GM23338 (cell line): Measurements from ENCODE around the gene RCOR3. TPM values are rescaled to one million over a fixed set of nuclear protein-coding genes. Genes with fewer than 3 reads are reported as not detected.

Source experiments
- ATAC-seq: fragments of 200-7000 bp; cut with Tn5 transposase; 3 replicates; pipeline ENCODE4 v1.9.1; 2020
- DNase-seq: peaks from one replicate; pipeline ENCODE4 v3.0.0-alpha.2; 2015; ENCODE audit warnings: low spot score
- H2AFZ ChIP-seq: fragments of 200-600 bp; sonication (generic); 2 replicates; pipeline ENCODE4 v1.8.0; 2016; ENCODE audit warnings: antibody characterized with exemption, mild to moderate bottlenecking, moderate library complexity
- H3F3A ChIP-seq: fragments of 200-600 bp; sonication (generic); replicated peaks from 2 replicates; pipeline ENCODE4 v1.8.0; 2017; ENCODE audit warnings: antibody characterized with exemption, mixed run types, low read depth
- H3K27ac ChIP-seq: fragments of 200-600 bp; sonication (generic); 2 replicates; pipeline ENCODE4 v1.6.1; 2016; ENCODE audit warnings: low read depth
- H3K27me3 ChIP-seq: fragments of 200-600 bp; sonication (generic); 2 replicates; pipeline ENCODE4 v1.8.0; 2016; ENCODE audit warnings: mild to moderate bottlenecking, mixed run types, moderate library complexity; ENCODE audit not compliant: insufficient read depth
- H3K36me3 ChIP-seq: fragments of 200-600 bp; sonication (generic); 2 replicates; pipeline ENCODE4 v1.8.0; 2016; ENCODE audit warnings: mild to moderate bottlenecking; ENCODE audit not compliant: insufficient read depth
- H3K4me1 ChIP-seq: fragments of 200-600 bp; sonication (generic); 2 replicates; pipeline ENCODE4 v1.8.0; 2016; ENCODE audit warnings: mild to moderate bottlenecking, moderate library complexity; ENCODE audit not compliant: insufficient read depth
- H3K4me2 ChIP-seq: fragments of 200-600 bp; sonication (generic); 2 replicates; pipeline ENCODE4 v1.7.1; 2017; ENCODE audit warnings: mixed run types
- H3K4me3 ChIP-seq: fragments of 200-600 bp; sonication (generic); 2 replicates; pipeline ENCODE4 v1.6.1; 2016; ENCODE audit warnings: mixed run types
- H3K79me2 ChIP-seq: fragments of 200-600 bp; sonication (generic); replicated peaks from 2 replicates; pipeline ENCODE4 v1.8.0; 2017; ENCODE audit warnings: mild to moderate bottlenecking; ENCODE audit not compliant: insufficient read depth
- H3K9me2 ChIP-seq: fragments of 200-600 bp; sonication (generic); 2 replicates; pipeline ENCODE4 v1.8.0; 2017; ENCODE audit not compliant: insufficient read depth
- H4K20me1 ChIP-seq: fragments of 200-600 bp; sonication (generic); replicated peaks from 2 replicates; pipeline ENCODE4 v1.8.0; 2017; ENCODE audit warnings: mild to moderate bottlenecking; ENCODE audit not compliant: insufficient read depth
- H3K27ac Mint-ChIP-seq: 2 replicates; pipeline ENCODE4 v1.8.0; 2020; ENCODE audit warnings: inconsistent platforms, mild to moderate bottlenecking, moderate library complexity, mixed read lengths
- H3K27me3 Mint-ChIP-seq: 3 replicates; pipeline ENCODE4 v1.8.0; 2022; ENCODE audit warnings: low read depth, mild to moderate bottlenecking, moderate library complexity, mixed read lengths, inconsistent platforms; ENCODE audit not compliant: insufficient read depth, poor library complexity
- H3K36me3 Mint-ChIP-seq: 3 replicates; pipeline ENCODE4 v1.8.0; 2021; ENCODE audit warnings: low read depth, mild to moderate bottlenecking, inconsistent platforms, moderate library complexity, mixed read lengths
- H3K4me1 Mint-ChIP-seq: 3 replicates; pipeline ENCODE4 v1.8.0; 2020; ENCODE audit warnings: mild to moderate bottlenecking, inconsistent platforms, mixed read lengths
- H3K4me3 Mint-ChIP-seq: 3 replicates; pipeline ENCODE4 v1.8.0; 2021; ENCODE audit warnings: moderate library complexity, mild to moderate bottlenecking, inconsistent platforms, mixed read lengths
- H3K9me3 Mint-ChIP-seq: 3 replicates; pipeline ENCODE4 v1.8.0; 2020; ENCODE audit warnings: moderate library complexity, mild to moderate bottlenecking, inconsistent platforms, mixed read lengths
- CREB1 ChIP-seq: fragments of 250-450 bp; sonication (Bioruptor Pico); IDR thresholded peaks from 2 replicates; pipeline ENCODE4 v1.5.0; 2020; ENCODE audit warnings: low read depth, mild to moderate bottlenecking, moderate library complexity
- CTCF ChIP-seq, 2 experiments: fragments of 200-600 bp in 1 of 2; sonication (generic) in 1 of 2; conservative IDR thresholded peaks; 2 replicates each; pipeline versions ENCODE4 v1.5.1 to v1.6.1; 2016 to 2017; ENCODE audit warnings: antibody characterized with exemption in 2 of 2, low read depth in 2 of 2, mild to moderate bottlenecking in 2 of 2, moderate library complexity in 1 of 2
- EZH2 ChIP-seq: fragments of 200-600 bp; sonication (generic); IDR thresholded peaks from one replicate; pipeline ENCODE4 v1.8.0; 2017; ENCODE audit warnings: antibody characterized with exemption, mild to moderate bottlenecking, low read depth; ENCODE audit not compliant: unreplicated experiment
- EZH2phosphoT487 ChIP-seq: fragments of 200-600 bp; sonication (generic); IDR thresholded peaks from one replicate; pipeline ENCODE4 v1.8.1; 2018; ENCODE audit warnings: antibody characterized with exemption; ENCODE audit not compliant: unreplicated experiment
- JUNB ChIP-seq: IDR thresholded peaks from one replicate; pipeline ENCODE4 v1.6.1; 2016; ENCODE audit warnings: antibody characterized with exemption; ENCODE audit not compliant: unreplicated experiment
- NANOG ChIP-seq: IDR thresholded peaks from 2 replicates; pipeline ENCODE4 v1.6.1; 2016; ENCODE audit warnings: antibody characterized with exemption, borderline replicate concordance
- POLR2AphosphoS5 ChIP-seq: IDR thresholded peaks from 2 replicates; pipeline ENCODE4 v1.6.1; 2016; ENCODE audit warnings: antibody characterized with exemption, low read depth
- REST ChIP-seq: IDR thresholded peaks from one replicate; pipeline ENCODE4 v1.6.1; 2018; ENCODE audit warnings: antibody characterized with exemption; ENCODE audit not compliant: unreplicated experiment
- STAT1 ChIP-seq: IDR thresholded peaks from one replicate; pipeline ENCODE4 v1.6.1; 2016; ENCODE audit warnings: antibody characterized with exemption; ENCODE audit not compliant: unreplicated experiment
- ZNF331 ChIP-seq: fragments of 250-450 bp; sonication (Bioruptor Pico); IDR thresholded peaks from 2 replicates; pipeline ENCODE4 v1.5.0; 2020; ENCODE audit warnings: low read depth, mild to moderate bottlenecking, moderate library complexity
- ZNF462 ChIP-seq: fragments of 250-450 bp; sonication (Bioruptor Pico); IDR thresholded peaks from 2 replicates; pipeline ENCODE4 v1.5.0; 2020; ENCODE audit warnings: mild to moderate bottlenecking, moderate library complexity
- polyA plus RNA-seq: library from polyadenylated mRNA; unstranded; fragments of >200 nt; fragmentation: Nextera tagmentation; extraction: Ambion mirVana; gene quantifications from 2 replicates; pipeline ENCODE4 v1.2.1, GENCODE V29; 2016
- total RNA-seq: library from RNA; depleted of rRNA; stranded (reverse); fragments of >200 nt; shearing (Covaris generic); gene quantifications from 2 replicates; pipeline ENCODE4 v1.2.3, GENCODE V29; 2014

RCOR3 gene
- total and polyA plus RNA-seq, 2 experiments from 2014 or later = 19.4 to 26.2 TPM

GRCh38 chr1:211287218-211287617 lies 28.1 kb downstream of the RCOR3 start:
- Histone ChIP-seq H4K20me1 (peaks cover 4% of the 10 kb centered on the region; the same call in 1 of the 2 replicates), H3K4me3 (no peak overlapping the region), H3K79me2 (no peaks in the 10 kb centered on the region; the same call in 1 of the 2 replicates), H3K4me2 (no peak overlapping the region), H3K9me2 (no peaks in the 10 kb centered on the region), H3K27ac (no peak overlapping the region), H2AFZ (no peak overlapping the region), H3K36me3 (peaks cover 42% of the 10 kb centered on the region; the same call in 1 of the 2 replicates), H3K4me1 (no peaks in the 10 kb centered on the region), H3K27me3 (no peaks in the 10 kb centered on the region), H3F3A (no peaks in the 10 kb centered on the region)
- DNase-seq (no peak), ATAC-seq (no peak)
- peaks cover 47% of the 10 kb centered on the region for H3K36me3 Mint-ChIP-seq
- no peak overlapping the region for H3K4me3 Mint-ChIP-seq
- no peaks in the 10 kb centered on the region for H3K4me1 Mint-ChIP-seq
- TF ChIP-seq CREB1 (CRISPR knock-in tag) (no peak), ZNF462 (CRISPR knock-in tag) (no peak), CTCF (conservative IDR thresholded peaks at IDR 0.05; ENCODE audit: low read depth in 2 of 2) (no peak), STAT1 (no peak), EZH2phosphoT487 (no peak), POLR2AphosphoS5 (no peak), ZNF331 (no peak), NANOG (no peak), JUNB (no peak), EZH2 (no peak), REST (no peak)
- no peaks in the 10 kb centered on the region for H3K9me3 Mint-ChIP-seq
- peaks cover 1% of the 10 kb centered on the region for H3K27me3 Mint-ChIP-seq
- H3K27ac Mint-ChIP-seq = no peak overlapping the region
